Body of pancreas (tissue), 4 donors: ENCODE data around the gene COL4A2.

Experiments used
- CTCF ChIP-seq, 7 experiments: fragments of 450-650 bp in 4 of 7; fragments of 200-600 bp in 3 of 7; sonication (generic) in 3 of 7; IDR thresholded peaks; one replicate each; pipeline ENCODE4 v1.5.1; 2016 to 2019; ENCODE audit warnings: antibody characterized with exemption in 7 of 7
- POLR2A ChIP-seq, 3 donors: fragments of 450-650 bp; IDR thresholded peaks; one replicate each; pipeline ENCODE4 v1.6.1; 2016; ENCODE audit warnings: antibody characterized with exemption in 3 of 3, mild to moderate bottlenecking in 2 of 3

GRCh38 chr13:110410000-110410399 lies 102.9 kb downstream of the COL4A2 start:
- TF ChIP-seq CTCF (IDR thresholded peaks at IDR 0.05) (no peak), POLR2A (IDR thresholded peaks at IDR 0.05) (no peak)
